ENCODE data around the gene MLYCD.

The MLYCD gene

DNA sequence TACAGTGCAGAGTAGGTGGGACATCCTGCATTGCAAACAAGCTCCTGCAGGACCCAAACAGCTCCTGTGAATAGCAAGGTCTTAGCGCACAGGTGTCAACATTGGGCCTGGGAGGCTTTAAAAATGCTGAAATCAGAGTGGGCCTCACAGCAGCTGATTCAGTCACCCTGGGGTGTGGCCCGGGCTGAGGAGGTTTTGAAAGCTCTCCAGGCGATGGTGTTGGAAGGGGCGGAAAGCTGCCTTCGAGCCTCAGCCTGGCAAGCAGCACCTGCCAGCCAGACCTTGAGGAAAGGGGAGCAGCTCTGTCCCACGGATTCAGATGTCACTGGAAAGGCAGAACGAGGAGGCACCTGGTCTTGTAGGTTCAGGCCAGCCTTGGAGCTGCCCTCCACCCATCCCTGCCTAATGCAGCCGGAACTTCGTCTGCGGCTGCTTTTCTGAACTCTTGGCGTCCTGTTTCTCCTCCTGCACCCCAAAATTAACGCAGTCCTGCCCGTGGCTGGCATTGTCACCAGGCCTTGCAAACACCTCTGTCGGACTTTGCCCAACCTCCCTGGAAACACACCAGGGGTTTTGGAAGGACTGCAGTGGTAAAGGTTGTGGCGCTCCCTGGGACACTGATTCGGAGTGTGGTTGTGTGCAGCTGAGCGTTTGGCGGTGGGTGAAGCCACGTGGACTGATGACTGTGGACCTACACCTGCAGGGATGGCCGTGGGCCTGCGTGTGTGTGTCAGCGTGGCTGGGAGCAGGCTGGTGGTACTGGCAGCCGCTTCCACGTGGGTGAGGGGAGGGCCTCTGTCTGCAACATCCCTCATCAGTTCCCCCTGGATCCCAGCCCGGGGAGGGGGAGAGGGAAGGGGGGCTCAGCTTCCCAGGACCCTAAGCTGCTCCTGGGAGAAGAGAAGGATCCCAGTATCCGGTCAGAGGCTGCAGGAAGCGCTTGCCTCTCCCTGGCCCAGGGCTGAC is 72.5 kb downstream of the MLYCD start:
- H3K9me3 ChIP-seq (ENCODE audit: control insufficient read depth in 2 of 2, low read length in 2 of 2) = no peaks in the 10 kb centered on the region
- no peak overlapping the region for H3K4me3 ChIP-seq (ENCODE audit: low read length in 2 of 2)
- no peaks in the 10 kb centered on the region for H3K36me3 ChIP-seq (ENCODE audit: control insufficient read depth in 2 of 2, insufficient read depth in 2 of 2, low read length in 2 of 2)
- H3K9ac ChIP-seq (ENCODE audit: low read length in 2 of 2) = no peak overlapping the region
- H3K4me1 ChIP-seq (ENCODE audit: control insufficient read depth, insufficient read depth, low read length) = peaks cover 4% of the 10 kb centered on the region
- H3K27ac ChIP-seq (ENCODE audit: low read length) = no peak overlapping the region
- peaks cover 5 to 9% of the 10 kb centered on the region in 2 donors for H3K27me3 ChIP-seq (ENCODE audit: control insufficient read depth in 1 of 2, insufficient read depth in 2 of 2, low read length in 2 of 2)

GRCh38 chr16:83972256-83973008 is 73.5 kb downstream of the MLYCD start:
- Histone ChIP-seq H3K9ac (ENCODE audit: low read length in 2 of 2) (no peak overlapping the region), H3K4me1 (ENCODE audit: control insufficient read depth, insufficient read depth, low read length) (peaks cover 4% of the 10 kb centered on the region), H3K9me3 (ENCODE audit: control insufficient read depth in 2 of 2, low read length in 2 of 2) (no peaks in the 10 kb centered on the region), H3K27me3 (ENCODE audit: control insufficient read depth in 1 of 2, insufficient read depth in 2 of 2, low read length in 2 of 2) (peaks cover 5 to 9% of the 10 kb centered on the region in 2 donors), H3K27ac (ENCODE audit: low read length) (no peak overlapping the region), H3K36me3 (ENCODE audit: control insufficient read depth in 2 of 2, insufficient read depth in 2 of 2, low read length in 2 of 2) (no peaks in the 10 kb centered on the region), H3K4me3 (ENCODE audit: low read length in 2 of 2) (no peak overlapping the region)

DNA sequence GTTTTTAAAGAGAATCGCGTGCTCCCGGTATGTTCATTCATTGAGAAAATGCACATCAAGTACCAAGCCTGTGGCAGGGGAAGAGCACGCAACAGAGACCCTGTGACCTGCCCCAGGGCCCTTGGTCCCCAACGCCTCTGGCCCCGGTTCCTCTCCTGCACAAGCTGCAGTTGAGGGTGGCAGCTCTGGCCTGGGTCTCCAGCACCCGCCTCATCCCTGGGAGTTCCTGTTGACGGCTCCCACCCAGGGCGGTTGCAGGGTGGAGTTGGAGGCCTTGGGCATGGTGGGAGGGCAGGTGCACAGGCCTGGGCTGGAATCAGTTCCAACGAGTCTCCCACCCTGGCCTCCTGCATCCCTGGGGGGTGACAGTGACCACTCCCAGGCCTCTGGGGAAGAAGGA is 74.2 kb downstream of the MLYCD start:
- peaks cover 0 to 5% of the 10 kb centered on the region in 2 donors for H3K9me3 ChIP-seq (ENCODE audit: control insufficient read depth in 2 of 2, low read length in 2 of 2)

DNA sequence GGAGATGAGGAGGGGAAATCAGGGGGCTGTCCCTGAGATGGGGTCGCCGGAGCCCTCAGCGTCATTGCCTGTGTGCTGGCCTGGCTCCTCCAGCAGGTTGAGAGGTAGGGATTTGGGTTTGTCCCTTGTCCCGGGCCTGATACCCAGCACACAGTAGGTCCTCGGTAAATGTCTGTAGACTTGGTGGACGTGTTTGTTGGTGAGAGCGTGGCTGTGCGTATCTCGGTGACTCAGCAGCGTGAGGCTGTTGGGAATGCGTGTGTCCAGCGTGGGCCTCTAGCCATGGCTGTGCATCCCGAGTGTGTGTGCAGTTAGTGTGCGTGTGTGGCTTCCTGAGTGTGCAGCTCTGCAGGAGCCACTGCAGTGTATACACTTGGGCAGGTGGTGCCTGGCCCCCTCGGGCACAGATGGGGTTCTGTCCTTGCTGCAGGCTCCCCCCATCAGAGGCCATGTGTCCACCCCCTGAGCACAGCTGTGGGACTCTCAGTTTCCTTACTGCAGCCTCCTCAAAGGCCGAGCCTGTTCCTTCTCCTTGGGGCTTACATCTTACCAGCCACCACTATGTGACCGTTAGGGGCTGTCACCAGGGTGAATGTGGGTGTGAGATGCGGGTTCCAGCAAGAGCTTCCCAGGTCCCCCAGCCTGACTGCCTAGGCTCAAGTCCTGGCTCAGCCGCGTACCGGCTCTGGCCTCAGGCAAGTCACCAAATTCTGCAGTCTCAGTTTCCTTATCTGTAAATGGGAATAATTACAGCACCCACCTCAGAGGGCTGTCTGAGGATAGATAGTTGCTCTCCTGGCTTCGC is 74.9 kb downstream of the MLYCD start:
- Histone ChIP-seq H3K27me3 (ENCODE audit: control insufficient read depth in 1 of 2, insufficient read depth in 2 of 2, low read length in 2 of 2) (peaks cover 5 to 8% of the 10 kb centered on the region in 2 donors), H3K9ac (ENCODE audit: low read length in 2 of 2) (no peak overlapping the region), H3K27ac (ENCODE audit: low read length) (no peak overlapping the region), H3K4me3 (ENCODE audit: low read length in 2 of 2) (no peak overlapping the region), H3K4me1 (ENCODE audit: control insufficient read depth, insufficient read depth, low read length) (peaks cover 2% of the 10 kb centered on the region), H3K9me3 (ENCODE audit: control insufficient read depth in 2 of 2, low read length in 2 of 2) (peaks cover 0 to 12% of the 10 kb centered on the region in 2 donors), H3K36me3 (ENCODE audit: control insufficient read depth in 2 of 2, insufficient read depth in 2 of 2, low read length in 2 of 2) (no peaks in the 10 kb centered on the region)

More for the DNA sequence above, 74.2 kb downstream of the MLYCD start:
- H3K27ac ChIP-seq (ENCODE audit: low read length) = no peak overlapping the region
- H3K9ac ChIP-seq (ENCODE audit: low read length in 2 of 2) = no peak overlapping the region
- peaks cover 5 to 9% of the 10 kb centered on the region in 2 donors for H3K27me3 ChIP-seq (ENCODE audit: control insufficient read depth in 1 of 2, insufficient read depth in 2 of 2, low read length in 2 of 2)
- H3K4me1 ChIP-seq (ENCODE audit: control insufficient read depth, insufficient read depth, low read length) = peaks cover 4% of the 10 kb centered on the region
- H3K4me3 ChIP-seq (ENCODE audit: low read length in 2 of 2) = no peak overlapping the region
- H3K36me3 ChIP-seq (ENCODE audit: control insufficient read depth in 2 of 2, insufficient read depth in 2 of 2, low read length in 2 of 2) = no peaks in the 10 kb centered on the region

DNA sequence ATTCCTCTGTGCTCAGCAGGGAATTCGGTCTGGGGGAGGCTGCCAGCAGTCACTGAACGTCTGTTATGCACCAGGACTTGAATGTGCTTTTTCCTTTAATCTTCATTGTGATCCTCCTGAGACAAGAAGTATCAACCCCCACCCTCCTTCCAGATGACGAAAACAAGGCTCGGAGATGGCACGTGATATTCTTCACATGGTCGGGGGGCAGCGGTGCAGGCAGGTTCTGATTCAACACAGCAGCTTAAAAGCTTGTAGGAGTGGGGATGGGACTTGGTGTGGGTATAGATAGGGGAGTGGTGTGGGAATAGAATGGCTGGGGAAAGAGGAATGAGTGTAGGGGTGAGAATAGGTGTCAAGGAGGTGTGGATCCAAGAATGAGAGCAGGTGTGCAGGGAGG is 75.6 kb downstream of the MLYCD start:
- peaks cover 3 to 4% of the 10 kb centered on the region in 2 donors for H3K27me3 ChIP-seq (ENCODE audit: control insufficient read depth in 1 of 2, insufficient read depth in 2 of 2, low read length in 2 of 2)
- H3K9ac ChIP-seq (ENCODE audit: low read length in 2 of 2) = no peak overlapping the region
- no peak overlapping the region for H3K4me3 ChIP-seq (ENCODE audit: low read length in 2 of 2)
- H3K36me3 ChIP-seq (ENCODE audit: control insufficient read depth in 2 of 2, insufficient read depth in 2 of 2, low read length in 2 of 2) = no peaks in the 10 kb centered on the region
- no peak overlapping the region for H3K27ac ChIP-seq (ENCODE audit: low read length)
- H3K4me1 ChIP-seq (ENCODE audit: control insufficient read depth, insufficient read depth, low read length) = no peaks in the 10 kb centered on the region
- peaks cover 0 to 12% of the 10 kb centered on the region in 2 donors for H3K9me3 ChIP-seq (ENCODE audit: control insufficient read depth in 2 of 2, low read length in 2 of 2)

GRCh38 chr16:83975590-83976260 is 76.8 kb downstream of the MLYCD start:
- Histone ChIP-seq H3K36me3 (ENCODE audit: control insufficient read depth in 2 of 2, insufficient read depth in 2 of 2, low read length in 2 of 2) (no peaks in the 10 kb centered on the region), H3K4me3 (ENCODE audit: low read length in 2 of 2) (no peak overlapping the region), H3K4me1 (ENCODE audit: control insufficient read depth, insufficient read depth, low read length) (no peaks in the 10 kb centered on the region), H3K9me3 (ENCODE audit: control insufficient read depth in 2 of 2, low read length in 2 of 2) (peaks cover 0 to 12% of the 10 kb centered on the region in 2 donors), H3K27ac (ENCODE audit: low read length) (no peak overlapping the region), H3K9ac (ENCODE audit: low read length in 2 of 2) (no peak overlapping the region), H3K27me3 (ENCODE audit: control insufficient read depth in 1 of 2, insufficient read depth in 2 of 2, low read length in 2 of 2) (peaks cover 0 to 3% of the 10 kb centered on the region in 2 donors)
